Prostate gland (tissue), 2 donors: Measurements from ENCODE around the gene MAGI3. TPM values are rescaled to one million over a fixed set of nuclear protein-coding genes. Genes with fewer than 3 reads are reported as not detected.

Experiments used
- DNase-seq: peaks from one replicate; pipeline ENCODE4 v3.0.0-alpha.2; 2019; ENCODE audit warnings: low spot score
- H3K27ac ChIP-seq, 2 donors: fragments of 200-600 bp; sonication (generic); 2 replicates each; pipeline ENCODE4 v1.5.1; 2017 to 2019
- H3K27me3 ChIP-seq: fragments of 200-600 bp; sonication (generic); replicated peaks from 2 replicates; pipeline ENCODE4 v1.5.1; 2019; ENCODE audit not compliant: insufficient read depth
- H3K36me3 ChIP-seq, 2 donors: fragments of 200-600 bp; sonication (generic); 1 replicate in 1 of 2; 2 replicates in 1 of 2; pipeline versions ENCODE4 v1.5.1 to v1.8.1; 2017 to 2019
- H3K4me1 ChIP-seq: fragments of 200-600 bp; sonication (generic); replicated peaks from 2 replicates; pipeline ENCODE4 v1.5.1; 2019
- H3K4me3 ChIP-seq, 2 donors: fragments of 200-600 bp; sonication (generic); 2 replicates each; pipeline ENCODE4 v1.5.1; 2017 to 2019
- H3K9me3 ChIP-seq: fragments of 200-600 bp; sonication (generic); 2 replicates; pipeline ENCODE4 v1.5.1; 2017
- CTCF ChIP-seq, 4 experiments: fragments of 200-600 bp in 2 of 4; fragments of 450-650 bp in 2 of 4; sonication (generic) in 2 of 4; IDR thresholded peaks; 1 replicate in 3 of 4; 2 replicates in 1 of 4; pipeline ENCODE4 v1.5.1; 2016 to 2019; ENCODE audit warnings: antibody characterized with exemption in 4 of 4, mild to moderate bottlenecking in 2 of 4, moderate library complexity in 2 of 4
- POLR2A ChIP-seq: fragments of 450-650 bp; IDR thresholded peaks from one replicate; pipeline ENCODE4 v1.6.1; 2016; ENCODE audit warnings: antibody characterized with exemption, mild to moderate bottlenecking
- POLR2AphosphoS5 ChIP-seq: sonication (generic); formaldehyde crosslinking; IDR thresholded peaks from one replicate; pipeline ENCODE4 v1.6.1; 2017; ENCODE audit warnings: antibody characterized with exemption
- WGBS: methylation state at CpG from one replicate; pipeline ENCODE4 v1.1.5; 2018; 5-methylcytosine and 5-hydroxymethylcytosine counted together
- intact Hi-C: fragments of 100-400 bp; cut with DNase I; formaldehyde crosslinking; loops from one replicate; pipeline ENCODE4 v1.14.2; 2022
- total RNA-seq, 2 donors: library from RNA; depleted of rRNA; stranded (reverse); fragments of >200 nt; gene quantifications; one replicate each; pipeline ENCODE4 v1.1.0, GENCODE V29; 2016

The MAGI3 gene
- total RNA-seq, 2 donors from 2014 or later: 20.2 to 23.2 TPM

- H3K27ac ChIP-seq: no peak overlapping the region
- H3K4me3 ChIP-seq: no peak overlapping the region
- intact Hi-C loops: no loop called here
- no peaks in the 10 kb centered on the region for H3K27me3 ChIP-seq
- no peaks in the 10 kb centered on the region for H3K9me3 ChIP-seq
- 55% methylated on average over 3 of the region's 3 CpGs for WGBS
- H3K4me1 ChIP-seq: no peaks in the 10 kb centered on the region
- no peak for DNase-seq
- TF ChIP-seq POLR2A (no peak), CTCF (IDR thresholded peaks at IDR 0.05) (no peak), POLR2AphosphoS5 (no peak)
- no peaks in the 10 kb centered on the region for H3K36me3 ChIP-seq
These were observed 147.9 kb downstream of the MAGI3 start for GRCh38 chr1:113538225-113538624.

- intact Hi-C loops: no loop called here
- TF ChIP-seq POLR2A: no peak
- H3K27me3 ChIP-seq: no peaks in the 10 kb centered on the region
- WGBS: 91% methylated on average over 3 of the region's 3 CpGs
- no peak for DNase-seq
- no peaks in the 10 kb centered on the region for H3K4me1 ChIP-seq
- no peaks in the 10 kb centered on the region for H3K36me3 ChIP-seq
- H3K9me3 ChIP-seq: no peaks in the 10 kb centered on the region
- no peak overlapping the region for H3K4me3 ChIP-seq
- no peak overlapping the region for H3K27ac ChIP-seq
These were observed 150.0 kb downstream of the MAGI3 start for GRCh38 chr1:113540335-113540734.

- intact Hi-C loops: no loop called here
These were observed 150.8 kb downstream of the MAGI3 start for GRCh38 chr1:113541106-113541505.

GRCh38 chr1:113542221-113542701, 151.9 kb downstream of the MAGI3 start:
- intact Hi-C loops: no loop called here
- no peak overlapping the region for H3K4me3 ChIP-seq
- H3K36me3 ChIP-seq: no peaks in the 10 kb centered on the region
- WGBS: 62% methylated on average over 6 of the region's 6 CpGs
- no peak for DNase-seq
- H3K27ac ChIP-seq: no peak overlapping the region
- no peaks in the 10 kb centered on the region for H3K4me1 ChIP-seq
- no peaks in the 10 kb centered on the region for H3K9me3 ChIP-seq
- H3K27me3 ChIP-seq: no peaks in the 10 kb centered on the region
- TF ChIP-seq POLR2A (no peak), CTCF (IDR thresholded peaks at IDR 0.05) (no peak), POLR2AphosphoS5 (no peak)

More at GRCh38 chr1:113541106-113541505, 150.8 kb downstream of the MAGI3 start:
- no peak for DNase-seq
- Histone ChIP-seq H3K36me3 (no peaks in the 10 kb centered on the region), H3K27ac (no peak overlapping the region), H3K4me1 (no peaks in the 10 kb centered on the region), H3K9me3 (no peaks in the 10 kb centered on the region), H3K4me3 (no peak overlapping the region), H3K27me3 (no peaks in the 10 kb centered on the region)
- no peak for TF ChIP-seq POLR2A
- no peak for TF ChIP-seq CTCF (IDR thresholded peaks at IDR 0.05)
- TF ChIP-seq POLR2AphosphoS5: no peak
- WGBS: 89% methylated on average over 2 of the region's 2 CpGs

GRCh38 chr1:113543110-113543509, 152.8 kb downstream of the MAGI3 start:
- no peaks in the 10 kb centered on the region for H3K27me3 ChIP-seq
- H3K9me3 ChIP-seq: no peaks in the 10 kb centered on the region
- H3K4me3 ChIP-seq: no peak overlapping the region
- no peak overlapping the region for H3K27ac ChIP-seq
- DNase-seq: no peak
- H3K4me1 ChIP-seq: no peaks in the 10 kb centered on the region
- 97% methylated on average over 1 of the region's 1 CpG for WGBS
- intact Hi-C loops: no loop called here
- TF ChIP-seq POLR2A (no peak), CTCF (IDR thresholded peaks at IDR 0.05) (no peak), POLR2AphosphoS5 (no peak)
- no peaks in the 10 kb centered on the region for H3K36me3 ChIP-seq
